SK-N-SH (cell line): Measurements from ENCODE around the gene TRIM58.

Experiments
- EP300 ChIP-seq, 2 experiments: IDR thresholded peaks; 2 replicates each; pipeline versions ENCODE4 v1.4.0 to v1.6.1; 2012; ENCODE audit warnings: borderline replicate concordance in 1 of 2, low read depth in 1 of 2, low read length in 1 of 2
- FOXJ3 ChIP-seq: sonication (generic); formaldehyde crosslinking; IDR thresholded peaks from 2 replicates; pipeline ENCODE4 v1.5.1; 2020; ENCODE audit warnings: mild to moderate bottlenecking, missing genetic modification reagents
- USF2 ChIP-seq: fragments of 150-350 bp; IDR thresholded peaks from 2 replicates; pipeline ENCODE4 v1.6.1; 2017; ENCODE audit warnings: antibody characterized with exemption, low read length, low read depth, borderline replicate concordance
- TF ChIP-seq, protein P1 (sequence below): fragments of 200-600 bp; sonication (generic); IDR thresholded peaks from 2 replicates; pipeline ENCODE4 v1.6.1; 2017; ENCODE audit warnings: antibody characterized with exemption, mild to moderate bottlenecking, moderate library complexity

DNA sequence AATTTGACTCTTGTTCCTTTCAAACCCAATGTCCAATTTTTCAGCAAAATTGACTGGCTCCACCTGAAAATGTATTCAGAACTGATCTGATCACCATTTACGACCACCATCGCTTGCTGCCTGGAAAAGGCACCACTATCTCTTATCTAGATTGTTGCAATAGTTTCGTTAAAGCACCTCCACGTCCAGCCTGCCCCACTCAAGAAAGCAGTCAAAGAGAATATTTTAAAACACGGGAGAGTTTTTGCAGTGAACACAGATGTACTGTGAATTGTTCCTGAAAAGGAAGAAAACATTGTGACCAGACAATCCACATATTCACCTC, 11.3 kb upstream of the TRIM58 start:
- no peak for TF ChIP-seq USF2
- TF ChIP-seq, protein P1, sequence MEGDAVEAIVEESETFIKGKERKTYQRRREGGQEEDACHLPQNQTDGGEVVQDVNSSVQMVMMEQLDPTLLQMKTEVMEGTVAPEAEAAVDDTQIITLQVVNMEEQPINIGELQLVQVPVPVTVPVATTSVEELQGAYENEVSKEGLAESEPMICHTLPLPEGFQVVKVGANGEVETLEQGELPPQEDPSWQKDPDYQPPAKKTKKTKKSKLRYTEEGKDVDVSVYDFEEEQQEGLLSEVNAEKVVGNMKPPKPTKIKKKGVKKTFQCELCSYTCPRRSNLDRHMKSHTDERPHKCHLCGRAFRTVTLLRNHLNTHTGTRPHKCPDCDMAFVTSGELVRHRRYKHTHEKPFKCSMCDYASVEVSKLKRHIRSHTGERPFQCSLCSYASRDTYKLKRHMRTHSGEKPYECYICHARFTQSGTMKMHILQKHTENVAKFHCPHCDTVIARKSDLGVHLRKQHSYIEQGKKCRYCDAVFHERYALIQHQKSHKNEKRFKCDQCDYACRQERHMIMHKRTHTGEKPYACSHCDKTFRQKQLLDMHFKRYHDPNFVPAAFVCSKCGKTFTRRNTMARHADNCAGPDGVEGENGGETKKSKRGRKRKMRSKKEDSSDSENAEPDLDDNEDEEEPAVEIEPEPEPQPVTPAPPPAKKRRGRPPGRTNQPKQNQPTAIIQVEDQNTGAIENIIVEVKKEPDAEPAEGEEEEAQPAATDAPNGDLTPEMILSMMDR = no peak
- no peak for TF ChIP-seq EP300 (IDR thresholded peaks at IDR 0.05; ENCODE audit: borderline replicate concordance in 1 of 2, low read depth in 1 of 2, low read length in 1 of 2)
- no peak for TF ChIP-seq FOXJ3 (CRISPR knock-in tag)
